EH (cell line): ENCODE results near the gene FAM184B.
A peak's percentile ranks its signal among the peaks of the same experiment; 100 is the strongest.

Experiments
- DNase-seq: peaks from one replicate; pipeline ENCODE4 v3.0.0-alpha.2; 2015; ENCODE audit warnings: low read depth

Gene FAM184B

DNA sequence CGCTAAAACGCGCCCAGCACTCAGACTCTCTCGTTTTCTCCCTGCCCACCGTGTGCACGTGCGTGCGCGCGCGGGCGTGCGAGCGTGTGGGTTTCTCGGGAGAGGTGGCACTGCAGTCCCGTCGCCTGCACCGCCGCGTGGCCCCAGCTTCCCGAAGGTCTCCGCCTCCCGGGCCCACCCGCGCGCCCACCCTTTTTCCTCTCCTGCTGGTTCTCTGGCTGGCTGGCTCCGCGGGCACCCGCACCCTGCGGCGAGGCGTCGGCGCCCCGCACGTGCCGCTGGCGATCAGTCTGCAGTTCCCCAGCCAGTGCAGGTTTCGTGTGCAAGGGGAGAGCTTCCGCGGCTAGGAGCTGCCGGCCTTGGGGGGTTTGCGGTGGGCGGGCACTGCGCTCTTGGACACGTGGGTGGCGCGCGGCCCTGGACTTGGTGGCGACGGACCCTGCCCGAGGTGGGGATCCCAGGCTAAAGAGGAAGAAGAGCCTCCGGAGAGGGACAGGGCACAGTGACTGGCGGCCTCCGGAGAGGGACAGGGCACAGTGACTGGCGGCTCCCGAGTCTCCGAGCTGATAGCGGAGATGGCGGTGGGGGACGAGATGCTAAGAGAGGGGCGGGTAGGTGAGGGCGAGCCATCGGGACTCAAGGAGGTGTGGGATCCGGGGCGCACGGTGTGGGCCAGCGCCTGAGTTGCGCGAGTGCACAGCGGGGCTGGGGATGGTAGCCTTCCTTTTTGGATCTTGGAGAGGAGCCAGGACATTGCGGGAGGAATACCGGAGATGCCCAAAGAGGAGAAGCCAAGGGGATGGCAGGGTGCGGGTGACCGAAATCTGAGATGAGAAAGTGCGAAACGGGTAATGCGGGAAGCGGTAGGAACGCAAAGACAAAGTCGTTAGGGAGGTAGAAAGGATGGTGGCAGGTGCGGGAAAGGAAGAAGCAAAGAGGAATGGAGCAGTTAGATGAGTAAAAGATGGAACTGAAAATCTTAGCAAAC is at the start of gene FAM184B:
FAM184B (minus strand) TSS at position 322 of the 988 bp plus-strand sequence. CDS start 322 bp downstream, outside the sequence.
- peak; percentile 13 for DNase-seq

DNA sequence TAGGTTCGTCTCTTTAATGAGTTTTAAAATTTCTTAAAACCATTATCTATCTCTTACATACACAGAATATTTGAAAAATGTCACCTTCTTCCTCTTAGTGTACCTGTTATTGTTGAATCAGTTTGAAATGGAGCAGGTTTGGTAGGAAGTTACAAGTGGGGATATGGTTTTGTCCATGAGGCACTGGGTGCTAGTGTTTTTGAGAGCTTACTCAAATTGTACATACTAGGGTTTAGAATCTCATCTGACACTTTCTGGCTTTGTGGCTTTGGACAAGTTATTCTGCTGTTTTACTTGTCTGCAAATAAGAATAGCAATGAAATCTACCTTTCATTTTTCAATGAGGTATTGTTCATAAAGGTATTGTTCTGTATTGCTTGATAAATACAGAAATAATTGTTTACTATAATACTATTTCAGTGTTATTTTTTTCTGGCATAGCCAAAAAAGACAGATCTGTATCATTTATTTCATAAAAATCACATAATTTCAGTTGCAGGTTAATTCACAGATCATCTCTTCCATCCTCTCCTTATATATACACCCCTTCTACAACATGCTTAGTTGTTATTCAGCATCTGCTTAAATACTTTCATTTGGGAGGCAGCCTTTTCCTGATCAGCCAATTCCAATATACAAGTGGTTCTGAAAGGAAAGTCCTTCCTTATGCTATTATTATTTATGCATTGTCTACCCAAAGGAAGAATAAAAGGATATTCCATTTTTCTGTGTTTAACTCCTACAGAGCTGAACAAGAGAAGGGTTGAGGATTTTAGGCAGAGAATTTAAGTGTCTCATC is 42.6 kb upstream of the FAM184B start:
- DNase-seq: no peak

DNA sequence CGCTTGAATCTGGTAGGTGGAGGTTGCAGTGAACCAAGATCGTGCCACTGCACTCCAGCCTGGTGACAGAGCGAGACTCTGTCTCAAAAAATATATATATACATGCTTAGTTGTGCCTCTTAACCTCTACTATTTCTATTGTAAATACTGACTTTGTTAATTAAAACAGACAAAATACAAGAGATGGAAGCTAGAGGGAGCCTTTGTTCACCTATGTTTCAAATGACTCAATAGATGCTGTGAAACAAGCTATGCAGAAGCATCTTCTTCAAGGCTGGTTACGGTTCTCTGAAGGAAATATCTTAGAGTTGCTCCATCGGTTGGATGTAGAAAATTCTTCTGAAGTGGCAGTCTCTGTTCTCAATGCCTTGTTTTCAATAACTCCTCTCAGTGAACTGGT is 35.6 kb upstream of the FAM184B start:
- peak; percentile 76 for DNase-seq

DNA sequence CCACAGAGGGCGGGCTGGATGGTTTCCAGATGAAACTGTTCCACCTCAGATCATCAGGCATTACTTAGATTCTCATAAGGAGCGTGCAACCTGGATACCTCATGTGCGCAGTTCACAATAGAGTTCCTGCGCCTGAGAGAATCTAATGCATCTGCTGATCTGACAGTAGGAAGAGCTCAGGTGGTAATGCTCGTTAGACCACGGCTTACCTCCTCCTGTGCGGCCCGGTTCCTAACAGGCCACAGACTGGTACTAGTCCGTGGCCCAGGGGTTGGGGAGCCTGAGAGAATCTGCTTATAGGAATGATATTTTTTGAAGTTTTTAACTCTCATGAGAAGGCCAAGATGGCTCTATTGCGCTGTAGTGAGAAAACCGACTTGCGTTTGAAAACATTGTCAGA is 34.7 kb upstream of the FAM184B start:
- no peak for DNase-seq

DNA sequence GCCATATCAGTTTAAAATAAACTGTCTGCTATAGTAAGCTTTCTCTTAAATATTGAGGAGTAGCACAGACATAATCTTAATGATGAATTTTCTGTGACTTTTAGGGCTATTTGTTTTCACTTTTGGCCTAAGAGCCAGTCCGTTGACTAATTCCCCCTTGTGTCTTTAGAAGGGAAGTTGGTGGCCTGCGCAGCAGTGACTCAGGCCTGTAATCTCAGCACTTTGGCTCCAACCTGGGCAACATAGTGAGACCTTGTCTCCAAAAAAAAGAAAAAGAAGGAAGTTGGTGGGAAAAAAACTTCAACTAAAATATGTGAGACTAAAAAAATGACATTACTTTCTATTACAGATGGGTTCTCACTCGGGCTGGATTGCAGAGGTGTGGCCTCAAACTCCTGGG is 32.7 kb upstream of the FAM184B start:
- peak; percentile 70 for DNase-seq

DNA sequence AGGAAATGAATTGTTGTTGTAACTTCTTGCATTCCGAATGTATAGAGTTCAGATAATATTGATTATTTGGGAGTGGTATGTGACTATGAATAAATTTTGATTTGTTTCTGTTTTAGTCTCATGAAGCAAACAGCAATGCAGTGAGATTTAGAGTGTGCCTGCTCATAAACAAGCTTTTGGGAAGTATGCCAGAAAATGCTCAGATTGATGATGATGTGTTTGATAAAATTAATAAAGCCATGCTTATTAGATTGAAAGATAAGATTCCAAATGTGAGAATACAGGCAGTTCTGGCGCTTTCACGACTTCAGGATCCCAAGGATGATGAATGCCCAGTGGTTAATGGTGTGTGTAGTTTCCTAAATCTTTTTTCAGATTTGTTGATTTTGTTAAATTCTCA is 31.4 kb upstream of the FAM184B start:
- DNase-seq: peak; percentile 18

DNA sequence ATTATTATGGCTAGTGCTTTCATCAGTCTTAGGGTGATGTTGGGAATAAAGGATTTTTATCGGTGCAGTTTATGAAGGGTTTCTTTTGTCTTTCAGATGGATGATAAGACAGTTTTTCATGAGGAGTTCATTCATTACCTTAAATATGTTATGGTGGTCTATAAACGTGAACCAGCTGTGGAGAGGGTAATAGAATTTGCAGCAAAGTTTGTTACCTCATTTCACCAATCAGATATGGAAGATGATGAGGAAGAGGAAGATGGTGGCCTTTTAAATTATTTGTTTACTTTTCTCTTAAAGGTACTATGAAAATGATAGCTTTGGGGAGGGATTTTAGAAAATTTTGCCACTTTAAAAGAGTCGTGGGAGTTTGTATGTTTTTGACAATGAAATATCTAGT is 30.7 kb upstream of the FAM184B start:
- no peak for DNase-seq

DNA sequence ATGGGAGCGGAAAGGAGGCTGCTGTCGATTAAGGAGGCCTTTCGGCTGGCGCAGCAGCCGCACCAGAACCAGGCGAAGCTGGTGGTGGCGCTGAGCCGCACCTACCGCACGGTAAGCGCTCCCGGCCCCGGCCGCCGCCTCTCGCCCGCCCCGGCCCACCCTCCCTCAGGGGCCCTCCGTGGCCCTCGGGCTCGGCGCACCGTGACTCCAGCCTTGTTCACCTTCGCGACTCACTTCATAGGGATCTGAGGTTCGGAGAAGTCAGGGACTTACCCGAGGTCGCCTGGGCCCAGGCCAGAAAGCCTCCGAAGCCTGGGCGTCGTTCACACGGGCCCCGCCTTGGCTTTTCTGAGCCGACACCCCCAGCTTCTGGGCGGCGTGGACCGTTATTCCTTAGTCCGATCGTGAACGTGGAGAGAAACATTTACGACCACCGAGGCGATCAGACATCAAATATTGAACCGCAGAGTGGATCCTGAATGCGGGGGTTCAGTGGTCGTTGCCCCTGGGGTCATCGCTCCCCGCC is 29.7 kb upstream of the FAM184B start:
- no peak for DNase-seq

DNA sequence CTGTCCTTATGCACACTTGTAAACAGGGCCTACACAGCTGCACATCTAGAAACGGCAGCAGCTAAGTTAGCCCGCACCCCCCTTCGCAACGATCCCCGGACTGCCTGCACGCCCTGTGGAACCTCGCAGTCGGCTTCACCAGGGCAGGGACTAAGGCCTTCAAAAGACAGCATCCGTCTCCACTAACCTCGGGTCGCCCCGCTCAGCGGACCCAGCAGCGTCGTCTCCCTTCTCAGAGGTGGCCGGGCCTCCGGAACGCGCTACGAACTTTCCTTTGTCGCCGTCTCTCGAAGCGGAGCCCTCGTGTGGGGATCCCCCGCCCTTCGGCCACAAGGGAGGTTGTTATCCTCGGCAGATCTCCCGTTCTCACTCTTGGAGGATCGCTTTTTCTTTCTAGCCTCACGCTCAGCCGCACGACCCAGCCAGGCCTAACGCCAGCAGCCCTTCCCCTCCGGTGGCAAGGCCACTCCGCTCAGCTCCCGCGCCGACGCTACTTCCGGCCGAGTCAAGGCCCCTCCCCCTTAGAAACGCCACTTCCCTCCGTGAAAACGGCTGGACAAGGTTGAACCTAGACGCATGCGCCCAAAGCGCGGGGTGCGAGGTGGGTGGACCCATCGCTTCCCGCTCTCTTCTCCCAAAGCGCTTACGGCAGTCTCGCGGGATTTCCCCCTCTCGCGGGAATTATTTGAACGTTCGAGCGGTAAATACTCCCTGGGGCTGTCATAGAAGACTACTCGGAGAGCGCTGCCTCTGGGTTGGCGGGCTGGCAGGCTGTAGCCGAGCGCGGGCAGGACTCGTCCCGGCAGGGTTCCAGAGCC is 29.0 kb upstream of the FAM184B start, which contains the start of the genes DCAF16 and NCAPG:
DCAF16 (minus strand) TSS at position 498 of the 818 bp plus-strand sequence. CDS start 6,616 bp downstream, outside the sequence.
NCAPG (plus strand) TSS at position 720 of the 818 bp plus-strand sequence. CDS start 99 bp downstream, outside the sequence.
- peak; percentile 100 for DNase-seq

DNA sequence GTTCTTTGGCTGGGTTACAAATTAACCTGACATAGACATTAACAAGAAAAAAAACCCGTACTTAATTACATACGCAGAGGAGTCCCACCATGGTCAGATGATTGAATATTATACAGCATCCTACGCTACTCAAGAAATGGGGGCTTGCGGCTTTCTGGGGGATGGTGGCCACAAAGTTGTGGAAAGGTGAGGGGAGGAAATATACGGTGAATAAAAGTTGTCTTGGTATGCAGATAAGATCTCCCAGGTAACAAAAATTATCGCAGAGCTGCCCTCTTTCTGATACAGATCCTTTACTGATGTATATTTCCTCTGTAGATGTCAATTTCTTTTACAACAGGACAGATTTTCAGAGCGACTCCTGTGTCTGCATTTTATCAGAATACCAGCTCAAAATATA is 28.2 kb upstream of the FAM184B start:
- no peak for DNase-seq

DNA sequence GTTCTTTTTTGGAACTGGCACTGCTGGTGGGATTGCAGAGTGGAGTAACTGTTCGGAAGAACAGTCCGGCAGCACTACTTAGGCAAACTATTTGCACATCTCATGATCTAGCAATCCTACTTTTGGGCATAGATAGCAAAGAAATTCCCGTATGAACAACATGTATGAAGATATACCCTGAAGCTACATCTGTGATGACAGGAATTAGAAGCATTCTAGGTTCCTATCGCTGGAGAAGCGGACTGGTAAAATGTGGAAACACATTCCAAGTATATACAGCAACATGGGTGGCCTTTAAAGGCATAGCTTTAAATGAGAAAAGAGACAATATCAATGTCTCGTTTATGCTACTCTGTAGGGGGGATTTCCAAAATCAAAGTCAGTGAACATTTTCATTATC is 26.0 kb upstream of the FAM184B start:
- peak; percentile 64 for DNase-seq

DNA sequence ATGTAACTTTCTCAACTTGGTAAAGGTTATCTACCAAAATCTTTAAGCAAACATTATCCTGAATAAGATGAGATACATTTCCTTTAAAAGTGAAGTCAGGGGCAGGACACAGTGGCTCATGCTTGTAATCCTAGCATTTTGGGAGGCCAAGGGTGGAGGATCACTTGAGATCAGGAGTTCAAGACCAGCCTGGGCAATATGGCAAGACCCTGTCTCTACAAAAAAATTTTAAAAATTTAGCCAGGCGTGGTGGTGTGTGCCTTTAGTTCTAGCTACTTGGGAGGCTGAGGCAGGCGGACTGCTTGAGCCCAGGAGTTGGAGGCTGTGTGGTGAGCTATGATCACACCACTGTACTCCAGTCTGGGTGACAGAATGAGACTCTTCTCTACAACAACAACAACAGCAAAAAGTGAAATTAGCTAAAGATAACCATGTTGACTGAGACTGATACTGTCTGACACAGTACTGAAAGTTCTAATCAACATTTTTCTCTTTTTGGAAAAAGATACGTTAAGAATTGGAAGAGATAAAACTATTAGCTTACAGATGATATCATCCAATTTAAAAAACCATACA is 24.2 kb upstream of the FAM184B start:
- no peak for DNase-seq

DNA sequence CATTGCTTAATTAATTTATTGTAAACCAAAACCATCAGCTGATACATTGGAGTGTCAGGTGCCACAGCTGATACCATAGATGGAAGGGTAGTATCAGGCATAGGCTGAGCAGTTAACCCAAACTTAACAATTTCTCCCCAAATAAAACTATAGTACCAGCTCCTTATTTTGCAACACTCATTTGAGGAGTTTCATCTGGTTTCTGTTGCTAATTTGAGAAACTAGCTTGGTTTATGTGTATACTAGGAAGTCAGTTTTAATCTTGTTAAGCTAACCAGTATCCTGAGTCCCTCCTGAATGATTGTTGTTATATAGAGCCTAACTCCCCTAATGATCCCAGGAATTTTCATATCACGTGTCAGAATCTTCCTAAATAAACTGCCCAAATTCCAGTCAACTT is 16.4 kb upstream of the FAM184B start:
- no peak for DNase-seq

DNA sequence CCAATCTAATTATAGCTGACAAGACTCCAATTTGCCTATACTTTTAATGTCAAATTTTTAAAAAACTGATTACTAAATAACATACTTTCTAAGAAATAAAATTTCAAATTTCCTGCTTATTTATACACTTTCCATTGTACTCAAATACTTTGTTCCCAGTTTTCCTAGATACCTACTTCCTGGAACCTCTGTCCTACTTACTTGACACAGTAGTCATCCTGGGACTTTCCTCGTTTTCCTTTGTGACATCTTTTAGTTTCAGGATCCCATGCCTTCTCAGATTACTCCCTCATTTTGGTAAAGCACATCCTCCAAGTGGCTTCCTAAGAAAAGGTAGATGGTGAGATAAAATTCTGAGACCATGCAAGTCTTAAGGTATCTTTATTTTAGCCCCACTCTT is 13.3 kb upstream of the FAM184B start:
- no peak for DNase-seq

DNA sequence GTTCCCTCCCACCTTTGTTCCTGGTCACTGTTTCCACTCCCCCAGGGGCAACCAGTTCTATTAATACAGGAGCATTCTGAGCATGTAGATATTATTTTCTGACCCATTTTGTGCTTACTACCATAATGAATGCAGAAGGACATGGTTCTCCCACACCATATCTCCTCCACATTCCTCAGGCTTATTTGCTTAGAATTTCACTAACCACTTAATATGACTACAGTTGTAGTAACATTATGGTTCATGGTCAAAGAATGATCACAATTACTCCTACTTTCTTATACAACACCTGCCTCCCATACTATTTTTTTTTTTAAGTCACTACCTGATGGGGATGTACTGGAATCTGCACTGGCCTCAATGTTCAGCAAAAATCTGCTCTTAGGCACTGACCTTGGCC is 7.5 kb upstream of the FAM184B start:
- no peak for DNase-seq

DNA sequence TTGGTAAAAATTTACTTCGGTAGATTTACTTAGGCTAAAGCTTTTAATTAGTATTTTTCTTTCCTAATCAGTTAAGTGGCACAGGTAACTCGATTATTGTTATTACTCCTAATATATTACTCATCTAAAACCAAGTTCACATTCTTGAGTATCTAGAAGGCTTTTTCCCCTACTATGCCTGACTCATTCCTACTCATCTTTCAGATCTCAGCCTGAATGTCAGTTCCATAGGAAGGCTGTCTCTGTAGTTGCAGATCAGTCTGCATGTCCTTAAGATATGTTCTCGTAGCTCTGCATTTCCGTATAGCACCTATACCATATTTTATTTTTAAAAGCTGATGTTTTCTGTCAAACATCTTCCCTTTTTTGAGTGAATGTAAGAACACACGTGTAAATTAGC is 5.9 kb upstream of the FAM184B start:
- DNase-seq: peak; percentile 41

DNA sequence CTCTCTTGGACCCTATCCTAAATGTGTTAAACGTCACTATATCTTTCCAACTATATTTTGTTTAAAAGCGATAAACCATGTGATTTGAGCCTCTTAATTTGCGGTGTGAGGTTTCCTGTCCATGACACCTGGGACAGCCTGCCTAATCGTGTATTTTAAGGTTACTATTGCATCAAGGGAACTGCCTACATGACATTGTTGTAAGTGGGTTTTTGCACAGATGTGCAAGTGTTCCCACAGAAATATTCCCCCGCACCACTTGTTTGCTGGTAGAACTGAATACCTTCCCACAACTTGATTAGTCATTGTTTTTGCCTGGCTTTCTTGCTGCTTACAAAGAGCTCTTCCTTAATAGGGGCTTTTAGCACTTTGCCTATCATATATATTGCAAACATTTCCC is 5.1 kb upstream of the FAM184B start:
- no peak for DNase-seq

DNA sequence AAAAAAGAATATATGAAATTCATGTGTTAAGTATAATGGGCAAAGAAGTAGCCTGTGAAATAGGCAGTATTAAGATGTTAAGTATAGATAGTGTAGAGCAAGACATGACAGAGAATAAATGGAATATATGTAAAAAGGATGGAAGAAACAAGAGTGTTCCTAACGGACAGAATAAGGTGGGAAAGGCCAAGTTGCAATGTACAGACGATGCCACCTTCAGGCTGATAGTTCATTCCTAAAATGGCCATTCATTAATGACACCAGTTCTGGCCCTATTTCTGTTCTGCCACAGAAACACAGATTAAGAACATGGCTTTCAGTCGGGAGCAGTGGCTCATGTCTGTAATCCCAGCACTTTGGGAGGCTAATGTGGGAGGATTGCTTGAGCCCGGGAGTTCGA is 4.4 kb upstream of the FAM184B start:
- no peak for DNase-seq

DNA sequence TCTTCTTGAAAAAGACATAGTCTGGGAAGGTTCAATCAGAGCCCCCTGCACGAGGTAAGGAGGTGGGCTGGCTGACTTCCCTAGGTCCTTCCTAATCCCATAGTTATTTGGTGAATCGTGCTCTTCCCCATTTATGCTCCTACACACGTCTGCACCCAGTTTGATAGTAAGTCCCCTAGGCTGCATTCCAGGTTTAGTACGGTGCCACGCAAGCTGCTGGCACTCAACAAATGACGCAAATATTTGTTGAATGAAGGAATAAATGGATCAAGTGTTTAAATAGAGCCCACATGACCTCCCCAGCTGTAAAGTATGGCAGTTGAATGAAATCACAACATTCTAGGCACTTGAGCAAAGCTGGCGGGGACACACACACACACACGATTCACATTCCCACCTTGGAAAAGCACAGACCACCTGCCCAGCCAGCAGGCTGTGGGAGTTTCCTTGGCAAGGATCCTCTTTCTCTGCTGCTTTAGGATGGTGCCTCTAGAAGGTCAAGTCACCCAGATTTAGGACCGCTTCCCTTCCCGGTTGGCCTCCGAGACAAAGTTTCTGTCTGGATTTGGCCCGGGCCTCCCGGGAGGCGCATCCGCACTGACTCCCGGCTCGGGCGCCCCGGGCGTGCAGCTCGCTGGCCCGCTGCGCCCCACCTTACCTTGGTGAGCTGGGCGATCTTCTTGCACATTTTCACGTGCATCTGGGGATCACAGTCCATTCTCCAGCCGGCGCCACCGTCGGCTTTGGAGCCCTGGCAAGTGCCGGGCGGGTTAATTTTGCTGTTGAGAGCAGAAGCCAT is 721 bp downstream of the FAM184B start:
- DNase-seq: peak; percentile 55

DNA sequence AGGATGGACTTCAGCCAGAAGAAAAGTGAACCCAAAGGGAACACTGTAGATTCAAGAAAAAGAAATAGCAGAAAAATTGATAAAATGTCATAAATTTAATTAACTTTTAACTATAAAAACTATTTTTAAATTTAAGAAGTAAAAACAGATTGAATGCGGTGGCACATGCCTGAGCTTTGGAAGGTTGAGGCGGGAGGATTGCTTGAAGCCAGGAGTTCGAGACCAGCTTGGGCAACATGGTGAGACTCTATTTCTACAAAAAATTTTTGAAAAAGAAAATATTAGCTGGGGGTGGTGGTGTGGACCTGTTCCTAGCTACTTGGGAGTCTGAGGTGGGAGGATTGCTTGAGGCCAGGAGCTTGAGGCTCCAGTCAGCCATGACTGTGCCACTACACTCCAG is 3.0 kb downstream of the FAM184B start:
- no peak for DNase-seq
